ENCODE data around the gene VPS18.

GRCh38 chr15:40906991-40907802 lies 12.9 kb downstream of the VPS18 start:
- no peak for TF ChIP-seq CTCF (conservative IDR thresholded peaks at IDR 0.05; ENCODE audit: low read depth, low read length)
- no peak for TF ChIP-seq EZH2 (IDR thresholded peaks at IDR 0.05; ENCODE audit: borderline replicate concordance, low read depth, low read length, poor library complexity, severe bottlenecking)

Measured in A673 (cell line).